SJCRH30 (cell line): ENCODE data around the gene AKR7A3. TPM values are rescaled to one million over a fixed set of nuclear protein-coding genes. Genes with fewer than 3 reads are reported as not detected.
"Not testable (repeated sequence)": the region's sequence is repeated elsewhere in the genome, so short reads cannot be mapped to it uniquely, and the experiment has no call there.

Source experiments
- DNase-seq, 2 experiments: peaks; one replicate each; pipeline ENCODE4 v3.0.0-alpha.2; 2015 to 2020
- H3K27ac ChIP-seq: fragments of 250-450 bp; sonication (Bioruptor Pico); 2 replicates; pipeline ENCODE4 v1.5.1; 2020; ENCODE audit warnings: mild to moderate bottlenecking, moderate library complexity
- H3K27me3 ChIP-seq: fragments of 250-450 bp; sonication (Bioruptor Pico); 2 replicates; pipeline ENCODE4 v1.5.1; 2020; ENCODE audit warnings: mild to moderate bottlenecking, moderate library complexity
- H3K36me3 ChIP-seq: fragments of 250-450 bp; sonication (Bioruptor Pico); 2 replicates; pipeline ENCODE4 v1.5.1; 2020; ENCODE audit warnings: mild to moderate bottlenecking, moderate library complexity
- H3K4me1 ChIP-seq: fragments of 250-450 bp; sonication (Bioruptor Pico); 2 replicates; pipeline ENCODE4 v1.5.1; 2020; ENCODE audit warnings: mild to moderate bottlenecking, moderate library complexity
- H3K4me3 ChIP-seq: fragments of 250-450 bp; sonication (Bioruptor Pico); 2 replicates; pipeline ENCODE4 v1.5.1; 2020; ENCODE audit warnings: mild to moderate bottlenecking, moderate library complexity
- H3K9me3 ChIP-seq: fragments of 250-450 bp; sonication (Bioruptor Pico); replicated peaks from 2 replicates; pipeline ENCODE4 v1.5.1; 2020; ENCODE audit warnings: mild to moderate bottlenecking, moderate library complexity
- total RNA-seq: library from RNA; depleted of rRNA; stranded (reverse); fragments of >200 nt; shearing (Covaris generic); gene quantifications from 2 replicates; pipeline ENCODE4 v1.2.3, GENCODE V29; 2014

Gene AKR7A3
- total RNA-seq, 1 experiment from 2014 or later, result 0.06 TPM

- DNase-seq, result peak; percentile 89 to 94
These were observed 28.1 kb downstream of the AKR7A3 start for GRCh38 chr1:19260211-19261138.

GRCh38 chr1:19258353-19258752 is 30.2 kb downstream of the AKR7A3 start:
- H3K27ac ChIP-seq, result no peak overlapping the region
- no peaks in the 10 kb centered on the region for H3K27me3 ChIP-seq
- peaks cover 60% of the 10 kb centered on the region for H3K36me3 ChIP-seq
- no peak overlapping the region for H3K4me3 ChIP-seq
- H3K9me3 ChIP-seq, result no peaks in the 10 kb centered on the region
- peaks cover 17% of the 10 kb centered on the region for H3K4me1 ChIP-seq
- DNase-seq, result no peak

More at GRCh38 chr1:19260211-19261138, 28.1 kb downstream of the AKR7A3 start:
- Histone ChIP-seq H3K4me3 (no peak overlapping the region), H3K4me1 (peaks cover 16% of the 10 kb centered on the region), H3K9me3 (no peaks in the 10 kb centered on the region), H3K36me3 (peaks cover 50% of the 10 kb centered on the region), H3K27ac (peak overlapping the region; percentile 72), H3K27me3 (no peaks in the 10 kb centered on the region)

- Histone ChIP-seq H3K4me1 (peaks cover 26% of the 10 kb centered on the region), H3K9me3 (no peaks in the 10 kb centered on the region), H3K36me3 (peaks cover 60% of the 10 kb centered on the region), H3K4me3 (no peak overlapping the region), H3K27me3 (no peaks in the 10 kb centered on the region), H3K27ac (no peak overlapping the region)
- no peak for DNase-seq
These were observed 31.2 kb downstream of the AKR7A3 start for GRCh38 chr1:19257178-19257914.

GRCh38 chr1:19256301-19256700 is 32.3 kb downstream of the AKR7A3 start:
- not testable (repeated sequence) for DNase-seq, H3K9me3 ChIP-seq, H3K27ac ChIP-seq, H3K27me3 ChIP-seq, H3K4me3 ChIP-seq
- H3K4me1 ChIP-seq, result peaks cover 26% of the 10 kb centered on the region
- peaks cover 60% of the 10 kb centered on the region for H3K36me3 ChIP-seq

- H3K36me3 ChIP-seq, result peaks cover 58% of the 10 kb centered on the region
- no peak overlapping the region for H3K4me3 ChIP-seq
- H3K27me3 ChIP-seq, result no peaks in the 10 kb centered on the region
- no peak for DNase-seq
- peaks cover 20% of the 10 kb centered on the region for H3K4me1 ChIP-seq
- no peaks in the 10 kb centered on the region for H3K9me3 ChIP-seq
- H3K27ac ChIP-seq, result no peak overlapping the region
These were observed 33.3 kb downstream of the AKR7A3 start for GRCh38 chr1:19255288-19255687.

- Histone ChIP-seq H3K27me3 (no peaks in the 10 kb centered on the region), H3K4me1 (peaks cover 11% of the 10 kb centered on the region), H3K9me3 (no peaks in the 10 kb centered on the region), H3K27ac (no peak overlapping the region), H3K4me3 (no peak overlapping the region), H3K36me3 (peaks cover 50% of the 10 kb centered on the region)
- DNase-seq, result no peak
These were observed 34.2 kb downstream of the AKR7A3 start for GRCh38 chr1:19254416-19254815.

GRCh38 chr1:19251305-19252196 is 37.0 kb downstream of the AKR7A3 start, which contains the start of the genes EMC1 and MRTO4:
Gene EMC1 (minus strand): TSS chr1:19251524. CDS start chr1:19251509, 15 bp downstream.
Gene MRTO4 (plus strand): TSS chr1:19251805. CDS start chr1:19251836, 31 bp downstream.
- peaks cover 25% of the 10 kb centered on the region for H3K36me3 ChIP-seq
- H3K4me1 ChIP-seq, result peaks cover 10% of the 10 kb centered on the region
- H3K9me3 ChIP-seq, result no peaks in the 10 kb centered on the region
- no peaks in the 10 kb centered on the region for H3K27me3 ChIP-seq
- peak; percentile 91 to 92 for DNase-seq
- peak within 1 kb of the TSS; percentile 86 for H3K4me3 ChIP-seq
- peak within 1 kb of the TSS; percentile 99 for H3K27ac ChIP-seq

- Histone ChIP-seq H3K9me3 (no peaks in the 10 kb centered on the region), H3K4me3 (peak overlapping the region; percentile 86), H3K27ac (peak overlapping the region; percentile 99), H3K36me3 (peaks cover 17% of the 10 kb centered on the region), H3K4me1 (peaks cover 10% of the 10 kb centered on the region), H3K27me3 (no peaks in the 10 kb centered on the region)
- no peak for DNase-seq
These were observed 37.8 kb downstream of the AKR7A3 start for GRCh38 chr1:19250629-19251304.

GRCh38 chr1:19240673-19241538 is 47.7 kb downstream of the AKR7A3 start:
- Histone ChIP-seq H3K4me3 (no peak overlapping the region), H3K36me3 (peaks cover 86% of the 10 kb centered on the region), H3K4me1 (no peaks in the 10 kb centered on the region), H3K9me3 (no peaks in the 10 kb centered on the region), H3K27ac (no peak overlapping the region), H3K27me3 (no peaks in the 10 kb centered on the region)
- peak; percentile 60 to 78 for DNase-seq

- H3K4me3 ChIP-seq, result no peak overlapping the region
- H3K27ac ChIP-seq, result no peak overlapping the region
- H3K36me3 ChIP-seq, result peaks cover 91% of the 10 kb centered on the region
- no peaks in the 10 kb centered on the region for H3K27me3 ChIP-seq
- no peaks in the 10 kb centered on the region for H3K4me1 ChIP-seq
- H3K9me3 ChIP-seq, result no peaks in the 10 kb centered on the region
- DNase-seq, result no peak
These were observed 48.7 kb downstream of the AKR7A3 start for GRCh38 chr1:19239876-19240275.

- Histone ChIP-seq H3K9me3 (no peaks in the 10 kb centered on the region), H3K27ac (no peak overlapping the region), H3K4me3 (no peak overlapping the region), H3K27me3 (no peaks in the 10 kb centered on the region), H3K36me3 (peaks cover 95% of the 10 kb centered on the region), H3K4me1 (no peaks in the 10 kb centered on the region)
- no peak for DNase-seq
These were observed 54.3 kb downstream of the AKR7A3 start for GRCh38 chr1:19234224-19234623.
